Activated CD4-positive, alpha-beta T cell treated with anti-CD3 and anti-CD28 coated beads for 36 hours (primary cell): ENCODE measurements around the gene PFN1. TPM values are rescaled to one million over a fixed set of nuclear protein-coding genes. Genes with fewer than 3 reads are reported as not detected.

Experiments used
- ATAC-seq: fragments of 200-7000 bp; cut with Tn5 transposase; one replicate; pipeline ENCODE4 v1.10.0; 2021; ENCODE audit warnings: mild to moderate bottlenecking, moderate library complexity
- CTCF ChIA-PET: fragments of 350-600 bp; sonication (Branson Sonifier 250); formaldehyde crosslinking; loops from one replicate; lab custom pipeline; 2021; ENCODE audit warnings: antibody characterized with exemption; lab: Charles Lee
- POLR2A ChIA-PET: fragments of 350-600 bp; sonication (Branson Sonifier 250); formaldehyde crosslinking; loops from one replicate; lab custom pipeline; 2021; ENCODE audit warnings: antibody characterized with exemption, inconsistent platforms; lab: Charles Lee
- DNase-seq: peaks from one replicate; pipeline ENCODE4 v3.0.0-alpha.2; 2020
- H3K27ac Mint-ChIP-seq: one replicate; pipeline ENCODE4 v1.8.0; 2021; ENCODE audit warnings: mixed read lengths
- H3K27me3 Mint-ChIP-seq: one replicate; pipeline ENCODE4 v1.8.0; 2021; ENCODE audit warnings: mixed read lengths
- H3K36me3 Mint-ChIP-seq: one replicate; pipeline ENCODE4 v1.8.0; 2021; ENCODE audit warnings: low read depth, mixed read lengths
- H3K4me1 Mint-ChIP-seq: one replicate; pipeline ENCODE4 v1.8.0; 2021; ENCODE audit warnings: mixed read lengths
- H3K4me3 Mint-ChIP-seq: one replicate; pipeline ENCODE4 v1.8.0; 2021; ENCODE audit warnings: mild to moderate bottlenecking, moderate library complexity, mixed read lengths
- H3K9me3 Mint-ChIP-seq: one replicate; pipeline ENCODE4 v1.8.0; 2021; ENCODE audit warnings: low read depth, mixed read lengths
- intact Hi-C, 2 experiments: fragments of 100-400 bp; cut with DNase I in 1 of 2; cut with micrococcal nuclease in 1 of 2; formaldehyde crosslinking; loops; one replicate each; pipeline versions ENCODE4 v1.14.2 to v1.15.1; 2022 to 2024; cut with DNase I, micrococcal nuclease
- total RNA-seq, 2 experiments: library from RNA; stranded (reverse); gene quantifications; one replicate each; pipeline ENCODE4 v1.2.3, GENCODE V29; 2021

PFN1 gene
- total RNA-seq, 2 experiments from 2014 or later, result 1,809 to 1,911 TPM

GRCh38 chr17:4967539-4968485 lies 19.5 kb upstream of the PFN1 start, which contains the start of gene SPAG7:
Gene SPAG7, minus strand, starts transcription at chr17:4967817. Its CDS starts 13 bp downstream, at chr17:4967804.
- no peak within 1 kb of the TSS for H3K27ac Mint-ChIP-seq
- POLR2A ChIA-PET, result interaction anchor here (0.5 to 6.0 kb wide), 8 partner anchors 8 to 316 kb away, joined by 3 to 80 read pairs (median 4); partner anchors contain the start of genes ENO3, INCA1, PFN1 and RNF167
- no peaks in the 10 kb centered on the region for H3K27me3 Mint-ChIP-seq
- peaks cover 4% of the 10 kb centered on the region for H3K9me3 Mint-ChIP-seq
- no peak within 1 kb of the TSS for H3K4me3 Mint-ChIP-seq
- peaks cover 42% of the 10 kb centered on the region for H3K36me3 Mint-ChIP-seq
- H3K4me1 Mint-ChIP-seq, result peaks cover 40% of the 10 kb centered on the region
- CTCF ChIA-PET, result interaction anchor here (0.6 to 1.6 kb wide), 17 partner anchors 12 to 303 kb away, joined by 3 to 13 read pairs (median 4); partner anchors contain the start of genes ENO3, GP1BA, INCA1 and KIF1C
- peak; percentile 96 for DNase-seq
- intact Hi-C loops, result loop anchor here (1.0 to 5.0 kb wide), 17 partner anchors 13 to 825 kb away; partner anchors contain the start of genes CHRNE (in 2 of the 2), RNF167 (in 2 of the 2), SLC25A11 (in 2 of the 2) and ARRB2 (in 1 of the 2)
- ATAC-seq, result peak; percentile 54

GRCh38 chr17:4966844-4967538 lies 18.7 kb upstream of the PFN1 start:
- Mint-ChIP-seq H3K9me3 (peaks cover 4% of the 10 kb centered on the region), H3K27ac (no peak overlapping the region), H3K36me3 (peaks cover 37% of the 10 kb centered on the region), H3K27me3 (no peaks in the 10 kb centered on the region), H3K4me1 (peaks cover 40% of the 10 kb centered on the region), H3K4me3 (no peak overlapping the region)
- CTCF ChIA-PET, result interaction anchor here (0.6 to 1.6 kb wide), 18 partner anchors 9 to 255 kb away, joined by 3 to 13 read pairs (median 3); partner anchors contain the start of genes CHRNE, ENO3, GP1BA and INCA1
- ATAC-seq (peak; percentile 80), DNase-seq (peak; percentile 95)
- POLR2A ChIA-PET, result interaction anchor here (0.8 to 6.0 kb wide), 6 partner anchors 8 to 258 kb away, joined by 3 to 80 read pairs (median 4); partner anchors contain the start of genes ENO3, PFN1, RNF167 and SLC25A11
- intact Hi-C loops, result loop anchor here (1.0 to 5.0 kb wide), 16 partner anchors 14 to 520 kb away; partner anchors contain the start of genes CHRNE (in 2 of the 2), RNF167 (in 2 of the 2), SLC25A11 (in 2 of the 2) and ARRB2 (in 1 of the 2)

GRCh38 chr17:4965311-4965986 lies 17.1 kb upstream of the PFN1 start:
- DNase-seq (no peak), ATAC-seq (no peak)
- H3K4me3 Mint-ChIP-seq, result peak overlapping the region; percentile 36
- H3K4me1 Mint-ChIP-seq, result peaks cover 31% of the 10 kb centered on the region
- H3K9me3 Mint-ChIP-seq, result peaks cover 4% of the 10 kb centered on the region
- intact Hi-C loops, result loop anchor here (5.0 kb wide), 3 partner anchors 67 to 227 kb away; partner anchors contain the start of genes ZFP3 (in 1 of the 2) and ZNF594 (in 1 of the 2)
- H3K27ac Mint-ChIP-seq, result peak overlapping the region; percentile 47
- peaks cover 28% of the 10 kb centered on the region for H3K36me3 Mint-ChIP-seq
- ChIA-PET CTCF (interaction anchor here (0.6 to 1.7 kb wide), 3 partner anchors 11 to 316 kb away, joined by 3 to 4 read pairs (median 4); no protein-coding TSS in a partner anchor), POLR2A (interaction anchor here (1.1 to 6.0 kb wide), 2 partner anchors 18 to 26 kb away, joined by 4 to 80 read pairs; partner anchors contain the start of genes ENO3, PFN1, RNF167 and SLC25A11)
- H3K27me3 Mint-ChIP-seq, result no peaks in the 10 kb centered on the region

GRCh38 chr17:4960279-4960922 lies 12.1 kb upstream of the PFN1 start:
- ChIA-PET CTCF (interaction anchor here (1.3 kb wide), 1 partner anchor 26 kb away, joined by 3 read pairs; no protein-coding TSS in a partner anchor), POLR2A (no interaction called here)
- intact Hi-C loops, result no loop called here
- ATAC-seq, result no peak
- Mint-ChIP-seq H3K27me3 (no peaks in the 10 kb centered on the region), H3K9me3 (peaks cover 3% of the 10 kb centered on the region), H3K4me1 (peaks cover 11% of the 10 kb centered on the region), H3K36me3 (peaks cover 29% of the 10 kb centered on the region), H3K4me3 (no peak overlapping the region), H3K27ac (no peak overlapping the region)
- no peak for DNase-seq

GRCh38 chr17:4959261-4959965 lies 11.1 kb upstream of the PFN1 start:
- H3K9me3 Mint-ChIP-seq, result no peaks in the 10 kb centered on the region
- intact Hi-C loops, result no loop called here
- peaks cover 23% of the 10 kb centered on the region for H3K36me3 Mint-ChIP-seq
- ChIA-PET POLR2A (interaction anchor here (0.5 to 1.2 kb wide), 3 partner anchors 8 to 119 kb away, joined by 3 to 4 read pairs (median 3); partner anchors contain the start of genes ENO3, SPAG7 and ZFP3), CTCF (interaction anchor here (1.3 kb wide), 1 partner anchor 27 kb away, joined by 3 read pairs; no protein-coding TSS in a partner anchor)
- no peak overlapping the region for H3K27ac Mint-ChIP-seq
- no peak for ATAC-seq
- no peaks in the 10 kb centered on the region for H3K27me3 Mint-ChIP-seq
- DNase-seq, result no peak
- no peak overlapping the region for H3K4me3 Mint-ChIP-seq
- H3K4me1 Mint-ChIP-seq, result peaks cover 7% of the 10 kb centered on the region

- Mint-ChIP-seq H3K9me3 (no peaks in the 10 kb centered on the region), H3K4me3 (no peak overlapping the region), H3K36me3 (peaks cover 22% of the 10 kb centered on the region), H3K27me3 (no peaks in the 10 kb centered on the region), H3K27ac (no peak overlapping the region), H3K4me1 (peaks cover 7% of the 10 kb centered on the region)
- ChIA-PET CTCF (interaction anchor here (0.6 to 1.2 kb wide), 2 partner anchors 9 to 12 kb away, joined by 3 to 6 read pairs; no protein-coding TSS in a partner anchor), POLR2A (interaction anchor here (0.6 kb wide), 1 partner anchor 25 kb away, joined by 3 read pairs; no protein-coding TSS in a partner anchor)
- DNase-seq (no peak), ATAC-seq (no peak)
- intact Hi-C loops, result no loop called here
Measured at GRCh38 chr17:4958102-4958501, 9.8 kb upstream of the PFN1 start.

GRCh38 chr17:4956493-4957061 lies 8.2 kb upstream of the PFN1 start:
- no peaks in the 10 kb centered on the region for H3K27me3 Mint-ChIP-seq
- peaks cover 21% of the 10 kb centered on the region for H3K36me3 Mint-ChIP-seq
- DNase-seq (peak; percentile 72), ATAC-seq (peak; percentile 55)
- ChIA-PET POLR2A (no interaction called here), CTCF (interaction anchor here (0.9 to 1.1 kb wide), 3 partner anchors 10 to 149 kb away, joined by 3 read pairs; partner anchors contain the start of gene SPAG7)
- intact Hi-C loops, result no loop called here
- H3K4me3 Mint-ChIP-seq, result no peak overlapping the region
- no peak overlapping the region for H3K27ac Mint-ChIP-seq
- no peaks in the 10 kb centered on the region for H3K9me3 Mint-ChIP-seq
- peaks cover 9% of the 10 kb centered on the region for H3K4me1 Mint-ChIP-seq

GRCh38 chr17:4955091-4955490 lies 6.8 kb upstream of the PFN1 start:
- POLR2A ChIA-PET, result interaction anchor here (1.0 kb wide), 1 partner anchor 12 kb away, joined by 3 read pairs; the partner anchor contains the start of gene SPAG7
- no peak overlapping the region for H3K27ac Mint-ChIP-seq
- no peak overlapping the region for H3K4me3 Mint-ChIP-seq
- no peaks in the 10 kb centered on the region for H3K9me3 Mint-ChIP-seq
- peaks cover 18% of the 10 kb centered on the region for H3K36me3 Mint-ChIP-seq
- intact Hi-C loops, result no loop called here
- CTCF ChIA-PET, result interaction anchor here (1.0 to 1.9 kb wide), 3 partner anchors 11 to 75 kb away, joined by 3 to 6 read pairs (median 4); no protein-coding TSS in a partner anchor
- no peaks in the 10 kb centered on the region for H3K27me3 Mint-ChIP-seq
- ATAC-seq (no peak), DNase-seq (no peak)
- H3K4me1 Mint-ChIP-seq, result peaks cover 23% of the 10 kb centered on the region
